Gastroesophageal sphincter (tissue), 3 donors: ENCODE results near the gene SMKR1.

Experiments used
- CTCF ChIP-seq, 4 experiments: fragments of 200-600 bp in 2 of 4; fragments of 450-650 bp in 2 of 4; sonication (generic) in 1 of 4; IDR thresholded peaks; one replicate each; pipeline ENCODE4 v1.5.1; 2017 to 2019; ENCODE audit warnings: antibody characterized with exemption in 4 of 4, mild to moderate bottlenecking in 2 of 4, moderate library complexity in 2 of 4
- EP300 ChIP-seq: sonication (generic); formaldehyde crosslinking; IDR thresholded peaks from one replicate; pipeline ENCODE4 v1.6.1; 2017; ENCODE audit warnings: antibody characterized with exemption, mild to moderate bottlenecking
- POLR2AphosphoS5 ChIP-seq: sonication (generic); formaldehyde crosslinking; IDR thresholded peaks from one replicate; pipeline ENCODE4 v1.6.1; 2017; ENCODE audit warnings: antibody characterized with exemption

- no peak for TF ChIP-seq CTCF (IDR thresholded peaks at IDR 0.05)
- no peak for TF ChIP-seq EP300
- TF ChIP-seq POLR2AphosphoS5 = no peak
These were observed 12.4 kb downstream of the SMKR1 start for GRCh38 chr7:129514683-129515082.
